ENCODE data around the gene GPR68.
"Not testable (repeated sequence)": the region's sequence is repeated elsewhere in the genome, so short reads cannot be mapped to it uniquely, and the experiment has no call there.

The GPR68 gene

DNA sequence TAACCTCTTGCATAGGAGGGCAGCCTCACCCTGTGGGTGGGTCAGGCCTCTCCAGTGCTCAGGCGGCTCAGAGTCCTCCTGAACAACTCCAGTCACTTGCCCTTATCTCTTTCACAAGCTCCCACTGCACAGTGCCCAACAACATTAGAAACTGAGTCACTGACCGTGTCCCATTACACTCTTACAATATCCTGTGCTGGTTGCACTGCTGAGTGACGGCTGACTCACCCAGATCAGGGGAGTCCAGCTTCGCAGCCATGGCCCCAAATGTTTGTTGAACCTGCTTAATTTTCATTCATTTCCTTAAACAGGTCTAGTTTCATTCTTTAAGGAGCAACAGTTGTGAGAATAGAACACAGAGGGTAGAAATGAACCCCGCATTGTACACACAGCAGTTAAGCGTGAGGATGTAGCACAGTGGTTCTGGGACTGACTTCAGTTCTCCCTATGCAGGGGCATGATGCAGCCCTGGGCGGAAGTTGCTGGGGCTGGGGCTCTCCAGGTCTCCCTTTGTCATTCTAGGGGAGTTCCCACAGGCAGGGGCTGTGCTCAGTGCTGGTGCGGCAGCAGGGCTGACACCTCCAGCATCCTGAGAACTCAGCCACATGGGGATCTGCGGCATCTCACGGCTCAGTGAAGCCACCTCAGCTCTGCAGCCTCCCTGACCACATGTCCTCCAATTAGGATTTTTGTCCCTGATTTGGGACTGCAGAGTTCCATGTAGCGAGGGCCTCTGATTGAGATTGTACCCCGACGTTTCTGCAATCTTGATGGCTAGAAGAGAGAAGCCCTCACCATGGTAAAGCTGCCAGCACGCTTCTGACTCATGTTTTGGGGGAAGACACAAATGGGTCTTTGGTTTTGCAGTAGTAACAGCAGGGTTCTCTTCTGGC, 16.1 kb downstream of the GPR68 start:
- DNase-seq: no peak

DNA sequence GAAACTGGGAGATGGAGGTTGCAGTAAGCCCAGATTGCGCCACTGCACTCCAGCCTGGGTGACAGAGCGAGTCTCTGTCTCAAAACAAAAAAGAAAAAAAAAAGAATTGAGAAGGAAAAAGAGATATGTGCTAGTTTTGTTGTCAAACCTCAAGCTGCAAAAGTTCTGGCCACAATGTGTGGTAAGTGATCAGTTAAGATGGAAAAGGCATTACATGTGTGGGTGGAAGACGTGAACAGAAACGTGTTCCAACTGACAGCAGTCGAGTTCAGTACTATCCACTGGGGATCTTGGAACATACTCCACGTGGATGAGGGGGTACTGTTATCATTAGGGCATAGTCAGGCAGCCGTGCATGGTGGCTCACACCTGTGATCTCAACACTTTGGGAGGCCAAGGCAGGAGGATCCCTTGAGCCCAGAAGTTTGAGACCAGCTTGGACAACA, 17.3 kb downstream of the GPR68 start:
- no peak for DNase-seq

DNA sequence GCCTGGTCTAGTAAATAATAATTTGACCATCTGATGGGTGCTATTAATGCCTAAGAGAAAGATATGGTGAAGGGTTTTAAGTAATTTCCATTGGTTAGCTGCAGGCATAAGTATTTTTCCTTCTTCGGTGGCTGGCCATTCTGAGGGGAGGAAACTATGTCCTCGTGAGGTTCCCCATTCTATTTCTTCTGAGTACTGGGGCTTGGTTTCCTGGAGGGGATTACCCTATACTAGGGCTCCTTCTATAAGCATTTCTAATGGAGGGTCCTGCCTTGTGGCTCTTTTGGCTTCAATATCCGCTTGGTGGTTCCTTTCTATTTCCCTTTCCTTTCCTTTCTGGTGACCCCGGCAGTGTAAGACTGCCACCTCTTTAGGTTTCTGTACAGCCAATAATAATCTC, 18.1 kb downstream of the GPR68 start:
- not testable (repeated sequence) for DNase-seq

DNA sequence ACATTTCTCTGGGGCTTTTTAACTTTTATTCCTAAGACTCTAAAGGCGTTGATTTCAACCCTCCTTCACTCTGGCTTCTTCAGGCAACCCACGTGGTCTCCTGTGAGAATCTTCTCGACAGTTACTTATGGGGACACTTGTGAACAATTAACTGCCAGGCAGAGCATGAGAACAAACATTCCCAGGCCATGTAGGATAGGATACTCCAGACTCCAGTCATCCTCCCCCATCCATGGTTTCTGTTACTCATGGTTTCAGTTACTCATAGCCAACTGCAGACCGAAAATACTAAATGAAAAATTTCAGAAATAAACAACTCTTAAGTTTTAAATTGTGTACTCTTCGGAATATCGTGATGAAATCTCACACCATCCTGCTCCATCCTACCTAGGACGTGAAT, 19.5 kb downstream of the GPR68 start:
- no peak for DNase-seq

DNA sequence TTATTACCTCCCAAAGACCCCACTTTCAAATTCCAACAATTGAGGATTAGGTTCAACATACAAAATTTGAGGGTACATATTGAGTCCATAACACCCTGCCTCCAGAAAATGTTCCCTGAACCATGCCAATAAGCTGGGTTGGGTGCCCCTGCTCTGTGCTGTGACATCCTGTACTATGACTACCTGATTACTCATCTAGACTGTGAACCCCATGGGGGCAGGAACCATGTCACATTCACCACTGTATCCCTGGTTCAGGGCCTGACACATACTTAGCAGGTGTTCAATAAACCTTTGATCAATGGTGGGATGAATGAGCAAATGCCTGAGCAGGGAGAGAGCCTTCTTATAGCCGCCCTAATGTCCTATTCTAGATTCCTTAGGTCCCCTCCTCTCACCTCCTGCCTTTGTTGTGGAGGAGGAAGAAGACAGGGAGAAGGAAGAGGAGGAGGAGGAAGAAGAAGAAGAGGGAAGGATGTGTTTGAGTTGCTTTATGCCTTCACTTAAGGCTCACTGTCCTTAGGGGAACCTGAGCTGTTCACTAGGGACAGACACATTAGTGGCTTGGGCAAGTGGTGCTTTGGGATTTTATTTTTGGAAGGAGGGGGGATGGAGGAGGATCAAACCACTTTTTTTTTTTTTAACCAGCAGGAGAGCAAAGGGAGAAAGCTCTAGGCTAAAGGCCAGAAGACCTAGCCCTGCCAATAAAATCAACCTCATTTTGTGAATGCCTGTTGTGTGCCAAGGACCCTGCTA, 21.3 kb downstream of the GPR68 start:
- no peak for DNase-seq

DNA sequence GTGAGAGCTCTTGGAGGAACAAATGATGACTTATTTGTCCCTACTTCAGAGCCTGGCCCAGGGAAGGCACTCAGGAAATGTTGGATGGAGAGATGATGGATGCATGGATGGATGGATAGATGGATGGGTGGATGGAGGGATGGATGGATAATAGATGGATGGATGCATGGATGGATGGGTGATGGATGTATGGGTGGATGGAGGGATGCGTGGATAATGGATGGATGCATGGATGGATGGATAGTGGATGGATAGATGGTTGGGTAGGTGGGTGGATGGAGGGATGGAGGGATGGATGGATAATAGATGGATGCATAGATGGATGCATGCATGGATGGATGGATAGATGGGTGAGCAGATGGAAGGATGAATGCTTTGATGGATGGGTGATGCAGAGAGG, 23.2 kb downstream of the GPR68 start:
- no peak for DNase-seq

DNA sequence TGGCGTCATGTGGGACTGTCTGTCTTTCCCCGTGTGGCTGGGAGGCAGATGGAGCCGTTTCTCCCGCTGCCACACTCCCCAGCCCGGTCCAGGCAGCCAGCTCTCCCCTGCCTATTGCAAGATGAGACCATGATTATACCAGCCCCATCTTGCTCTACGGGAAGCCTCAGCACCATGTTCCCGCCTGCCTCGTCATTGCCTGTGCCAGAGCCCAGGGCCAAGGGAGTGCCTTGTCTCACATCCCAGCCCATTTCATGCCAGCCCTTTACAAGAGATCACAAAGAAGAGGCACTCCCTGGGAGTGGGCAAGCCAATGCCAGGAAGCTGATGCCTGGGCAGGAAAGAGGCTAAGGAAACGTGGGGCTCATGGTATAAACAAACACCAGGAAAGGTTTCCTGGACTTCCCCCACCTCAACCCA, 23.9 kb downstream of the GPR68 start:
- DNase-seq: peak in 1 of 2 experiments; percentile 94

DNA sequence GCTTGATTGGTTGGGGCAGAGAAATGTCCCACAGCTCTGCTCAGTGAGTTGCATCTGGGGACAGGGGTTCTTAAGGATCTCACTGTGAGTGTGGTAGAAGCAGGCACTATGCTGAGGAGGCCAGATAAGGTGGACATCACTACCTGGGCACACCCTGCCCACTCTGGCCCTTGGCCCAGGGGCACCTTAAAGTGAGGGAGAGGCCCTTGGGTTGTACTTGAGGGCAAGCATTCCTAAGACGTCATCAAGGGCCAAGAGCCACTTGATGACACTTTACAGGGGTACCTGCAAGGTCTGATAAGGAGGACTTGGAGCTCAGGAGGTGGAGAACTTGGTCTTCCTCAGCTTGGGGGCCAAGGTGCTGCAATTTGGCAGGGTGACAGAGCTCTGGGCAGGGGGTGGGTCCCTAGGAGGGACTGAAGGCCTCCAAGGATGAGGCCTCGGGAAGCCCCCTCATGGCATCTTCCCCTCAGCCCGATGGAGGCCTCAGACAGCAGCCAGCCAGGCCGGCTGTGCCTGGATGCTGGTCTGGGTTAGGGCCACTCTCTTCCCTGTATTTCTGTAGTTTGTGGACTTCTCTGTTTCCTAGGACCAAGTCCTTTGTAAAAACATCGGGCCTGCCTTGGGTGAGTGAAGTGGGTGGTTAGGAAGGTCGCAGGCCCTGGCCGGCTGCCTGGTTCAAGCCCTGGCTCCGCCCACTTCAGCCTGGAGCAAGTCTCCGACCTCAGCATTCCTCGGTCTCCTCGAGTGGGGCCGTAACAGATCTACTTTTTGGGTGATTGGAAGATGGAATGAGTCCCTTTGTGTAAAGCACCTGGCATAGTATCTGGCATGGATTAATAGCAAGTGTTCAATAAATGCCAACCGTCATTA, 24.8 kb downstream of the GPR68 start:
- no peak for DNase-seq

DNA sequence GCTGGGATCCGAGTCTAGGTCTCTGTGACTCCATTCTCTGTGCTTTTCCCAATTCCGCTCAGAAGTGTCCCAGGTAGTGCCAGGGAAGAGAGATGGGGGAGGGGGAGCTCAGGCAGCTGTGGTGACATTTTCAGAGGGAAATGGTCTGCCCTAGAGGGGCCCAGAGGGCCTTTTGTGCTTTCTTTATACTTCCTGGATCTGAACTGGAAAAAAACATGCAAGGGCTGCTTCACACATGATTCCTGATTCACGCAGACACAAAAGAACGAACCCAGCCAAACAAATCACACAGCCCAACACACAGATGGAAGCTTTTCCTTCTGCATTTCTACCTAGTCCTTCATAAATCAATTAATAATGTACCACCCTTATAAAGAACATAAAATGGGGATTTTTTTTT, 26.5 kb downstream of the GPR68 start:
- DNase-seq: no peak

DNA sequence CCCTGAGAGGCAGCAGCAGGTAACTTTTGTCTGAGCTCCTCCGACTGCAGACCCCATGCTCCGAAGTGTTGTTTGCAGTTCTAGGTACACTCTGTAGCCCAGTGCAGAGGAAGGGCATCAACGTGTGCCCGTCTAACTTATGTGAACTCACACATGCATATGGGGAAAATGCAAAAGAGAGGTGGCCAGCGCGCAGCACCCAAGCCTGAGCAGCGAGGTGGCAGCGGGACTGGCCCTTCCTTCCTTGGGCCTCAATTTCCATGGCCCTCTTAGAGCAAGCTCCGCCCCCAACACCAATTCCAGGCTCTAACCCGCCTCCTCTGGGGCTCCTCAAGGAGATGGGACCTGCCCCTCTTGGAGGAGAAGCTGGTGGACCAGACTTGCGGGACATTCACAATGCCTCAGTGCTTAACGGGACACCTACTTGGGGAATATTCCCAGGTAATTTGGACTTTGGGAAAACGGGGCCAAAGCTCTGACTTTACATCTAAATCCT, 27.7 kb downstream of the GPR68 start:
- DNase-seq: no peak

DNA sequence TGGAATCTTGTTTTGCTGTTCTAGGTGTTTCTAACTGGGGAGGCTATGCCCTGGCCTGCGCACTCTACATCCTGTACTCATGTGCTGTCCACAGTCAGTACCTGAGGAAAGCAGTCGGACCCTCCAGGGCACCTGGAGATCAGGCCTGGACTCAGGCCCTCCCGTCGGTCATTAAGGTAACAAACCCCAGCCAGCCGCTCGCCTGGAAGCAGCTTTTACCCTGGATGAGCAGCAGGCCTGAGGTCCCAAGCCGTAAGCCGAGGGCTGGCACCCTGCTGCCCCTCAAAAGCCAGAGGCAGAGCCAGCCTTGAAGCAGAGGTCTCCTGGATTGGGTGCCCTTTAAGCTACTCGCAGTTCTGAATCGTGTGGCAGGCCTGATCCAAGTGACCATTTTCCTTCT, 29.1 kb downstream of the GPR68 start:
- DNase-seq: no peak

DNA sequence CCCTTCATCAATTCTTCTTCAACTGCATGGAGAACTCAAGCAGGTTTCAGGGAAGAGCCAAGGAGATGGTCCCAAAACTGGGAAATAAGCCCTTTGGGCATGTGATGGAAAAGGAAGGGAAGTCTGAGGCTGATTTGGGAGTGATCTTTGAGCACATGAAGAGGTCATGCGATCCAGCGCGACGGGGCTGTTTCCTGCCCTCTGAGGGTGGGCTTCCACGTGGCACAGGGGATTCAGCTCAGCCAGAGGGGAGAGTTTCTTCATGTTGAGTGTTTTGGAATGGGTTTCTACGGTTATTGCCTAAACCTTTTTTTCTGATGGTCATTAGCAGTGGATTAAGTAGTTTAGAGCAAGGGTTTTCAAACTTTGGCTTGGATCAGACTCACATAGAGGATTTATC, 30.2 kb downstream of the GPR68 start:
- no peak for DNase-seq

DNA sequence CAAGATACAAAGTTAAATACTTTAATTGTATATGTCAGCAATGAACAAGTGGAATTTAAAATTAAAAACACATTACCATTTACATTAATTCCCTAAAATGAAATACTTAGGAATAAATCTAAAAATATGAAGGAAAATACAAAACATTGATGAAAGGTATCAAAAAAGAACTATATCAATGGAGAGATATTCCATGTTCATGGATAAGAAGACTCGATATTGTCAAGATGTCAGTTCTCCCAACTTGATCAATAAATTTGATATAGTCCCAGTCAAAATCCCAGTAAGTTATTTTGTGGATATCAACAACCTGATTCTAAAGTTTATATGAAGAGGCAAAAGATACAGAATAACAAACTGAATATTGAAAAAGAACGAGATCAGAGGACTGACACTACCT, 33.5 kb downstream of the GPR68 start:
- no peak for DNase-seq

DNA sequence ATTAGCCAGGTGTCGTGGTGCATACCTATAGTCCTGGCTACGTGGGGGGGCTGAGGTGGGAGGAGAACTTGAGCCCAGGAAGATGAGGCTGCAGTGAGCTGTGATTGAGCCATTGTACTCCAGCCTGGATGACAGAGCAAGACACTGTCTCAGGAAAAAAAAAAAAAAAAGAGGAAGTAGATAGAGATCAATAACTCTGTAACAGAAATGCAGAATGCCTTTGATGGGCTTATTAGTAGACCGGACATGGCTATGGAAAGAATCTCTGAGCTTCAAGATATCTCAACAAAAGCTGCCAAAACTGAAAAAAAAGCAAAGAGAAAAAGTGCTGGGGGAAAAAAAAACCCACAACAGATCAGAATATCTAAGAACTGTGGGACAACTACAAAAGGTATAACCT, 37.5 kb downstream of the GPR68 start:
- no peak for DNase-seq

DNA sequence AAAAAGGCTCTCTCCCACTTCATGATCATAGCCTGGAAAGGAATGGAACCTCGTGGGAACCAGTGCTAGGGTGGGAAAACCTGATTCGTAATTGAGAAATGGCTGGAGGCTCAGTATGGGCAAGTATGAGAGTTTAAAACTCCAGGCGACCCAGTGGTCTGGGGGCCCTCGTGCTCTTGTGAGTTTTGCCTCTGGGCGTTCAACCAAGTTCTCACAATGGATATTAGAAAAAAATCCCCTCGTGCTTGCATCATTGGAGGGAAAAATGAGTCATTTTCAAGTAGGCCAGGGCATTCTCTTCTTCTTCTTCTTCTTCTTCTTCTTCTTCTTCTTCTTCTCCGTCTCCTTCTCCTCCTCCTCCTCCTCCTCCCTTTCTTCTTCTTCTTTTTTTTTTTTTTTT, 39.0 kb downstream of the GPR68 start:
- no peak for DNase-seq

DNA sequence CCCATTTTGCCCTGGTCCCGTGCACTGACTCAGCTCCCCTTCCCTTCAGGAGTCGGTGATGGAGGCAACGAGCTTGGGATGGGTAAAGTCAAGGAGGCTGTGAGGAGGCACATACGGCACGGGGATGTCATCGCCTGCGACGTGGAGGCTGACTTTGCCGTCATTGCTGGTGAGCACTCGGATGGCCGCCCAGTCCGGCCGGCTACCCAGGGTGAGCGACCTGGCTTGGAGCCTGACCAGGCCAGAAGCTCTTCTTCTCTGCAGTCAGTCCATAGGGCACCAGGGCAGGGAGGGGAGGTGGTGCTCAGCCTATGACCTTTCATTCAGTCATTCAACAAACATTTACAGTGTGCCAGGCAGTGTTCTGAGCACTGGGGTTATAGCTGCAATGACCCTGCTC, 39.8 kb downstream of the GPR68 start:
- no peak for DNase-seq

DNA sequence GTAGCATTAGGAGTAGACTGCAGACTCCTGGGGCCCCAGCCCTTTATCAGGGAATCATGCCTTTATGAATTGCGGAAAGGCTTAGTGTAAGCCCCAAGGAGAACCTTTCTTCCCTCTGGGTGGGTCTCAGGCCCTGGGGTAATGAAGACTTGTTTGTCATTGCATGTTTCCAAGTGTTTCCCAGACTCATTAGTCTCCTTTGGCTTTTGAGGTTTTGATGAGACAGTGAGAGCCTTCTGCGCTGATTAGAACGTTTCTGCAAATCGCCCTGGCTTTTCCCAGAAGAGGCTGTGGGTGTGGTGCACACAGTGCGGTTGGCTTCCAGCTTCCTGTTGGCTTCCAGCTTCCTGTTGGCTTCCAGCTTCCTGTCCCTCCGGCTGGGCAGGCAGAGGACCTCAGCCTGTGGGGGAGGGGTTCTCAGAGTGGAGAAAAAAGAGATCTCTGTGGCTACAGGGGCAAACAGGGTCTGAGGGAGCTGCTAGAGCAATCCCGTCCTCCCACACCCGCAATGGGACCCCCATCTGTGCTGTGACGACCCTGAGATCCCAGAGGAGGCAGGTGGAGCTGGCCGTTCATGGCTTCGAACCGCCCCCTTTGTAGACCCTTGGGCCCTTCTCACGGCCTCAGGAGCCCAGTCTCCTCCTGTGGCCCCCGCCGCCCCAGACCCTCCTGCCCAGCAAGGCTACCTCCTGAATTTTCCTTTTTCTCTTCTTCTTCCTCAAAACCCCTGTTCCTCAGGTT, 42.1 kb downstream of the GPR68 start:
- peak; percentile 31 to 66 for DNase-seq

DNA sequence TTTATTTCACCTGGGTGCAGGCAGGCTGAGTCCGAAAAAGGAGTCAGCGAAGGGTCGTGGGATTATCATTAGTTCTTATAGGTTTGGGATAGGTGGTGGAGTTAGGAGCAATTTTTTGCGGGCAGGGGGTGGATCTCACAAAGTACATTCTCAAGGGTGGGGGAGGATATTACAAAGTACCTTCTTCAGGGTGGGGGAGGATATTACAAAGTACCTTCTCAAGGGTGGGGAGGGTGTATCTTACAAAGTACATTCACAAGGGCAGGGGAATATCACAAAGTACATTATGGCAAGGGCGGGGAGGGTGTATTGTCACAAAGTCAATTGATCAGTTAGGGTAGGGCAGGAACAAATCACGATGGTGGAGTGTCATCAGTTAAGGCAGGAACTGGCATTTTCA, 43.7 kb downstream of the GPR68 start:
- DNase-seq: not testable (repeated sequence)

DNA sequence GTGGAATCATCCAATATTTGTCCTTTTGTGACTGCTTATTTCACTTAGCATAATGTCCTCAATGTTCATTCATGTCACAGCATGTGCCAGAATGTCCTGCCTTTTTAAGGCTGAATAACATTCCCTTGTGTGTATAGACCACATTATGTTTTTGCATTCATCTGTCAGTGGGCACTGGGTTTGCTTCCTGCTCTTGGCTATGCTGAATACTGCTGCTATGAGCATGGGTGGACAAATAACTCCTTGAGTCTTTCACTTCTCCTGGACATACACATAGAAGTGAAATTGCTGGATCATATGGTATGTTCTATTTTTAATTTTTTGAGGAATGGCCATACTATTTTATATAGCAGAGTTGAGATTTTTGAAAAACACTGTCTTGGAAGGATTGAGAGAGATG, 46.9 kb downstream of the GPR68 start:
- DNase-seq: no peak

DNA sequence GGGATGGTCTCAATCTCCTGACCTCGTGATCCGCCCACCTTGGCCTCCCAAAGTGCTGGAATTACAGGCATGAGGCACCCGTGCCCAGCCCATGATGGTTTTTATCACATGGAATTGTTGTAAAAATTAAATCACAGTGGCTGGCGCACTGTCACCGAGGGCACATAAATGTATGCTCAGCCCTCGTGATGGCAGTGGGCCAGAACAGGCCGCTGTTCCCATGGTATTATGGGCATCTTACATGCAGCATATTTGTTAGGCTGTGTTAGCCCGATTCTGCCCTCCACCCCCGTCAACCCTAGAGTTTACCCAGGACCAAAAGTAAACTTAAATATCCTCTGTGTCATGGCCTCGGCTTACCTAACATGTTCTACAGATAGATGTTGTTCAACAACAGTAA, 48.6 kb downstream of the GPR68 start:
- DNase-seq: no peak

DNA sequence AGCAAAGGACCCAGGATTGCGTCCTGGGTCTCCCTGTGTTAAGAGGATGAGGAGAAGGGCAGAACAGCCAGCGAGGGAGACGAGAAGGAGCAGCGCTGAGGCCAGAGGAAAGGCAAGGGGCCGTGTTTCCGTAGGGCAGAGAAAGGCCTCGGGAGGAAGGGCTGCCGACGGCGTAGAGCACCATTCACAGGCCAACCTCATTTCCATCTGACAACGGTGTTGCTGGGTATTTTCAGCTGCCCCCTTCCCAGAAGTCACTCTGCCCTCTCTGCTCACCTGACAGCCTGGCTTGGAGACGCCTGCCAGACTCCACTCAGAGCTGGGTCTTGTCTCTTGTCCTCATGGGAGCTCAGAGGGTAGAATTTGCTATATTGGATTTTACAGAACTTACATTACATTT, 51.4 kb downstream of the GPR68 start:
- no peak for DNase-seq

DNA sequence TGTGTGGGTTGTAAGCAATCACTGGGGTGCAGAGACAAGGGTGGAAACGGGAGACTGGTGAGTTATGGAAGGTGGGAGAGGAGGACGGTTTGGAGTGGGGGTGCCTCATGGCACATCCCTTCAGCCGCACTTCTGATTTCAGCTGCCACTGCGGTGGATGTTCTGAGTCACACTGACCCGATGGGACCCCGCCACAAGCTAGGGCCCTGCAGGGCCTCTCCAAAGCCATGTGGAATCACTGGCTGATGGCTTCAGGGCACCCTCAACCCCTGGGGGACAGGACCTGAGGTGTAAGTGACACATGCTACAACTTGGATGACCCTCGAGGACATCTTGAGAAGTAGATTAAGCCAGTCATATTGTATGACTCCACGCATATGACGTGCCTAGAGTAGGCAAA, 53.7 kb downstream of the GPR68 start:
- peak in 1 of 2 experiments; percentile 67 for DNase-seq
